Natural killer cell (primary cell): ENCODE results near the gene NRG4. TPM values are rescaled to one million over a fixed set of nuclear protein-coding genes. Genes with fewer than 3 reads are reported as not detected.
A peak's percentile ranks its signal among the peaks of the same experiment; 100 is the strongest.

ENCODE experiments used
- ATAC-seq, 3 donors: fragments of 150-1000 bp in 2 of 3; fragments of 200-7000 bp in 1 of 3; cut with Tn5 transposase; 1 replicate in 1 of 3; 2 replicates in 2 of 3; pipeline ENCODE4 v1.10.0; 2021; ENCODE audit warnings: mild to moderate bottlenecking in 2 of 3, moderate library complexity in 2 of 3
- DNase-seq, 2 donors: peaks; one replicate each; pipeline versions ENCODE4 v3.0.0 to v3.0.0-alpha.2; 2013 to 2021; ENCODE audit warnings: mixed read lengths in 1 of 2
- H3K27ac ChIP-seq: one replicate; pipeline ENCODE4 v1.5.1; 2013; ENCODE audit warnings: mild to moderate bottlenecking, low read length
- H3K27me3 ChIP-seq: one replicate; pipeline ENCODE4 v1.6.1; 2013; ENCODE audit warnings: low read length; ENCODE audit not compliant: control insufficient read depth, insufficient read depth
- H3K36me3 ChIP-seq: one replicate; pipeline ENCODE4 v1.6.1; 2013; ENCODE audit warnings: low read length; ENCODE audit not compliant: control insufficient read depth, insufficient read depth
- H3K4me1 ChIP-seq: one replicate; pipeline ENCODE4 v1.6.1; 2013; ENCODE audit warnings: low read length; ENCODE audit not compliant: control insufficient read depth, insufficient read depth
- H3K4me3 ChIP-seq: one replicate; pipeline ENCODE4 v1.5.1; 2013; ENCODE audit warnings: low read length
- H3K9me3 ChIP-seq: one replicate; pipeline ENCODE4 v1.6.1; 2013; ENCODE audit warnings: low read length; ENCODE audit not compliant: control insufficient read depth, insufficient read depth
- H3K27ac Mint-ChIP-seq, 2 donors: one replicate each; pipeline ENCODE4 v1.8.0; 2022; ENCODE audit warnings: mild to moderate bottlenecking in 2 of 2, mixed read lengths in 2 of 2, moderate library complexity in 1 of 2
- H3K27me3 Mint-ChIP-seq, 2 donors: one replicate each; pipeline ENCODE4 v1.8.0; 2022; ENCODE audit warnings: low read depth in 2 of 2, mixed read lengths in 2 of 2
- H3K36me3 Mint-ChIP-seq: one replicate; pipeline ENCODE4 v1.8.0; 2022; ENCODE audit warnings: mixed read lengths
- H3K4me1 Mint-ChIP-seq, 2 donors: one replicate each; pipeline ENCODE4 v1.8.0; 2022; ENCODE audit warnings: mixed read lengths in 2 of 2
- H3K4me3 Mint-ChIP-seq: one replicate; pipeline ENCODE4 v1.8.0; 2022; ENCODE audit warnings: mild to moderate bottlenecking, moderate library complexity, mixed read lengths
- H3K9me3 Mint-ChIP-seq, 2 donors: one replicate each; pipeline ENCODE4 v1.8.0; 2022; ENCODE audit warnings: mixed read lengths in 2 of 2
- CTCF ChIP-seq: fragments of 200-600 bp; IDR thresholded peaks from one replicate; pipeline ENCODE4 v1.8.0; 2022; ENCODE audit warnings: antibody characterized with exemption
- WGBS: methylation state at CpG from one replicate; pipeline ENCODE4 v1.1.7; 2013; ENCODE audit warnings: missing lambda C conversion rate; ENCODE audit not compliant: insufficient coverage; 5-methylcytosine and 5-hydroxymethylcytosine counted together
- intact Hi-C: fragments of 100-400 bp; cut with micrococcal nuclease; formaldehyde crosslinking; loops from one replicate; pipeline ENCODE4 v1.14.2; 2022
- total RNA-seq, 4 donors: library from RNA; stranded (reverse); fragments of 120-200 nt in 1 of 4; gene quantifications; one replicate each; pipeline versions ENCODE4 v1.2.3 to v1.2.4, GENCODE V29; 2013 to 2022

NRG4 gene
- total RNA-seq, 3 donors from 2014 or later (not counting 1 experiment from before 2014, with no cell fraction given): not detected

GRCh38 chr15:75921732-75922703, 90.2 kb downstream of the NRG4 start:
- no peak for TF ChIP-seq CTCF
- peak overlapping the region; percentile 1 for H3K4me3 Mint-ChIP-seq
- no peak overlapping the region for H3K27ac ChIP-seq
- H3K27me3 ChIP-seq: no peaks in the 10 kb centered on the region
- DNase-seq (peak in 1 of 2 donors; percentile 61), ATAC-seq (peak in 2 of 3 donors; percentile 35 to 37)
- H3K9me3 ChIP-seq: no peaks in the 10 kb centered on the region
- H3K36me3 Mint-ChIP-seq: peaks cover 9% of the 10 kb centered on the region
- no peak overlapping the region for H3K4me3 ChIP-seq
- H3K27me3 Mint-ChIP-seq: no peaks in the 10 kb centered on the region
- 82% methylated on average over 9 of the region's 9 CpGs for WGBS
- H3K9me3 Mint-ChIP-seq: no peaks in the 10 kb centered on the region
- H3K36me3 ChIP-seq: peaks cover 15% of the 10 kb centered on the region
- H3K4me1 Mint-ChIP-seq: peaks cover 43 to 45% of the 10 kb centered on the region in 2 donors
- intact Hi-C loops: loop anchor here (10.0 kb wide), 1 partner anchor 197 kb away; a partner anchor contains a TSS
- H3K4me1 ChIP-seq: peaks cover 16% of the 10 kb centered on the region
- peak overlapping the region; percentile 30 to 82 for H3K27ac Mint-ChIP-seq

- WGBS: 100% methylated on average over 1 of the region's 1 CpG
- Histone ChIP-seq H3K27ac (no peak overlapping the region), H3K27me3 (no peaks in the 10 kb centered on the region), H3K4me1 (peaks cover 12% of the 10 kb centered on the region), H3K4me3 (no peak overlapping the region), H3K9me3 (no peaks in the 10 kb centered on the region), H3K36me3 (peaks cover 21% of the 10 kb centered on the region)
- no peak for DNase-seq
- H3K4me3 Mint-ChIP-seq: no peak overlapping the region
- peaks cover 9% of the 10 kb centered on the region for H3K36me3 Mint-ChIP-seq
- no peak for ATAC-seq
- H3K27ac Mint-ChIP-seq: no peak overlapping the region
- intact Hi-C loops: loop anchor here (10.0 kb wide), 1 partner anchor 195 kb away; a partner anchor contains a TSS
- TF ChIP-seq CTCF: no peak
- no peaks in the 10 kb centered on the region for H3K9me3 Mint-ChIP-seq
- peaks cover 27 to 30% of the 10 kb centered on the region in 2 donors for H3K4me1 Mint-ChIP-seq
- H3K27me3 Mint-ChIP-seq: no peaks in the 10 kb centered on the region
Measured at GRCh38 chr15:75920079-75920478, 92.1 kb downstream of the NRG4 start.

- Histone ChIP-seq H3K27me3 (no peaks in the 10 kb centered on the region), H3K36me3 (peaks cover 34% of the 10 kb centered on the region), H3K9me3 (no peaks in the 10 kb centered on the region), H3K4me1 (no peaks in the 10 kb centered on the region), H3K27ac (no peak overlapping the region), H3K4me3 (no peak overlapping the region)
- DNase-seq (no peak), ATAC-seq (no peak)
- H3K4me3 Mint-ChIP-seq: no peak overlapping the region
- 97% methylated on average over 1 of the region's 1 CpG for WGBS
- intact Hi-C loops: no loop called here
- H3K9me3 Mint-ChIP-seq: no peaks in the 10 kb centered on the region
- no peak overlapping the region for H3K27ac Mint-ChIP-seq
- TF ChIP-seq CTCF: no peak
- peaks cover 17% of the 10 kb centered on the region for H3K36me3 Mint-ChIP-seq
- peaks cover 11 to 13% of the 10 kb centered on the region in 2 donors for H3K4me1 Mint-ChIP-seq
- no peaks in the 10 kb centered on the region for H3K27me3 Mint-ChIP-seq
Measured at GRCh38 chr15:75918135-75918534, 94.1 kb downstream of the NRG4 start.
